Osteocyte (in vitro differentiated cells): ENCODE measurements around the gene MSMO1. TPM values are rescaled to one million over a fixed set of nuclear protein-coding genes. Genes with fewer than 3 reads are reported as not detected.

Experiments
- DNase-seq: peaks from one replicate; pipeline ENCODE4 v3.0.0; 2021; ENCODE audit warnings: mixed read lengths; ENCODE audit not compliant: unreplicated experiment; ENCODE audit errors: extremely low spot score
- H3K27ac Mint-ChIP-seq: one replicate; pipeline ENCODE4 v1.8.0; 2021; ENCODE audit warnings: mild to moderate bottlenecking, mixed read lengths; ENCODE audit not compliant: unreplicated experiment
- H3K27me3 Mint-ChIP-seq: one replicate; pipeline ENCODE4 v1.8.0; 2021; ENCODE audit warnings: mixed read lengths; ENCODE audit not compliant: unreplicated experiment
- H3K36me3 Mint-ChIP-seq: one replicate; pipeline ENCODE4 v1.8.0; 2021; ENCODE audit warnings: mixed read lengths; ENCODE audit not compliant: unreplicated experiment
- H3K4me1 Mint-ChIP-seq: one replicate; pipeline ENCODE4 v1.8.0; 2021; ENCODE audit warnings: mixed read lengths; ENCODE audit not compliant: unreplicated experiment
- H3K4me3 Mint-ChIP-seq: one replicate; pipeline ENCODE4 v1.8.0; 2021; ENCODE audit warnings: mild to moderate bottlenecking, moderate library complexity, mixed read lengths; ENCODE audit not compliant: unreplicated experiment
- H3K9me3 Mint-ChIP-seq: one replicate; pipeline ENCODE4 v1.8.0; 2021; ENCODE audit warnings: mixed read lengths; ENCODE audit not compliant: unreplicated experiment
- total RNA-seq: library from RNA; stranded (reverse); gene quantifications from 2 replicates; pipeline ENCODE4 v1.2.1, GENCODE V29; 2021
- TF ChIP-seq, protein P1 (sequence below): fragments of 200-600 bp; sonication (generic); IDR thresholded peaks from 2 replicates; pipeline ENCODE4 v1.5.0; 2021; ENCODE audit warnings: antibody characterized with exemption, mild to moderate bottlenecking, moderate library complexity

The MSMO1 gene
- total RNA-seq, 1 donor from 2014 or later: 34.9 TPM

DNA sequence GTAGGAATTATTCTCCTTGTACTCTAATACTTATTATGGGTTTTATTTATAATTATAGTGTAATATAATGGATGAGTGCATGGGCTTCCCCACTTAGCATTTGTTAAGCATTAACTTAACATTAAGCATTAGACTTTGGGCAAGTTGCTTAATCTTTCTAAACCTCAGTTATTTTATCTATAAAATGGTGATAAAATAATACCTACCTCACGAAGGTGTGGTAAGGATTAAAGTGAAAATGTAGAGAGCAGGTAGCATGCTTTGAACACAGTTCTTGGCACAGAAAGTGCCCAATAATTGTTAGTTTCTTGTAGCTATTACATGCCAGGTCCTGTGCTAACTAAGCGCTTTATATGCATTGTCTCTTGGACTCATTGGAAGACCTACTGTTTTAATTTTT is 2.6 kb downstream of the MSMO1 start:
- no peak for DNase-seq
- peaks cover 2% of the 10 kb centered on the region for H3K36me3 Mint-ChIP-seq
- no peaks in the 10 kb centered on the region for H3K27me3 Mint-ChIP-seq
- TF ChIP-seq, protein P1, sequence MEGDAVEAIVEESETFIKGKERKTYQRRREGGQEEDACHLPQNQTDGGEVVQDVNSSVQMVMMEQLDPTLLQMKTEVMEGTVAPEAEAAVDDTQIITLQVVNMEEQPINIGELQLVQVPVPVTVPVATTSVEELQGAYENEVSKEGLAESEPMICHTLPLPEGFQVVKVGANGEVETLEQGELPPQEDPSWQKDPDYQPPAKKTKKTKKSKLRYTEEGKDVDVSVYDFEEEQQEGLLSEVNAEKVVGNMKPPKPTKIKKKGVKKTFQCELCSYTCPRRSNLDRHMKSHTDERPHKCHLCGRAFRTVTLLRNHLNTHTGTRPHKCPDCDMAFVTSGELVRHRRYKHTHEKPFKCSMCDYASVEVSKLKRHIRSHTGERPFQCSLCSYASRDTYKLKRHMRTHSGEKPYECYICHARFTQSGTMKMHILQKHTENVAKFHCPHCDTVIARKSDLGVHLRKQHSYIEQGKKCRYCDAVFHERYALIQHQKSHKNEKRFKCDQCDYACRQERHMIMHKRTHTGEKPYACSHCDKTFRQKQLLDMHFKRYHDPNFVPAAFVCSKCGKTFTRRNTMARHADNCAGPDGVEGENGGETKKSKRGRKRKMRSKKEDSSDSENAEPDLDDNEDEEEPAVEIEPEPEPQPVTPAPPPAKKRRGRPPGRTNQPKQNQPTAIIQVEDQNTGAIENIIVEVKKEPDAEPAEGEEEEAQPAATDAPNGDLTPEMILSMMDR: no peak
- H3K9me3 Mint-ChIP-seq: no peaks in the 10 kb centered on the region
- peak overlapping the region; percentile 33 for H3K4me3 Mint-ChIP-seq
- H3K27ac Mint-ChIP-seq: peak overlapping the region; percentile 93
- H3K4me1 Mint-ChIP-seq: peaks cover 47% of the 10 kb centered on the region

DNA sequence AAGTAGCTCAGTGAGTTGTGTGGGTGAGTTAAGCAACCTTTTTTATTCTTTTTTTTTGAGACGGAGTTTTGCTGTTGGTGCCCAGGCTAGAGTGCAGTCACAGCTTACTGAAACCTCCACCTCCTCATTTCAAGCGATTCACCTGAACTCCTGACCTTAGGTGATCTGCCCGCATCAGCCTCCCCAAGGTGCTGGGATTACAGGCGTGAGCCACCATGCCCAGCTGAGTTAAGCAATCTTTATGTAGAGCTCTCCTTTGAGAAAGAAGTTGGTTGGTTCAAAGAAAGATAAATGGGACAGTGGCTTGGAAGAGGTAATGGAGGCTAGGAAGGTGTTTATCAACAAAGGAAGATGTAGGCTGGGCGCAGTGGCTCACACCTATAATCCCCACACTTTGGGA is 3.2 kb downstream of the MSMO1 start:
- TF ChIP-seq, protein P1: no peak
- no peak for DNase-seq
- peak overlapping the region; percentile 93 for H3K27ac Mint-ChIP-seq
- H3K36me3 Mint-ChIP-seq: peaks cover 2% of the 10 kb centered on the region
- H3K4me1 Mint-ChIP-seq: peaks cover 47% of the 10 kb centered on the region
- no peaks in the 10 kb centered on the region for H3K9me3 Mint-ChIP-seq
- H3K27me3 Mint-ChIP-seq: no peaks in the 10 kb centered on the region
- peak overlapping the region; percentile 33 for H3K4me3 Mint-ChIP-seq

DNA sequence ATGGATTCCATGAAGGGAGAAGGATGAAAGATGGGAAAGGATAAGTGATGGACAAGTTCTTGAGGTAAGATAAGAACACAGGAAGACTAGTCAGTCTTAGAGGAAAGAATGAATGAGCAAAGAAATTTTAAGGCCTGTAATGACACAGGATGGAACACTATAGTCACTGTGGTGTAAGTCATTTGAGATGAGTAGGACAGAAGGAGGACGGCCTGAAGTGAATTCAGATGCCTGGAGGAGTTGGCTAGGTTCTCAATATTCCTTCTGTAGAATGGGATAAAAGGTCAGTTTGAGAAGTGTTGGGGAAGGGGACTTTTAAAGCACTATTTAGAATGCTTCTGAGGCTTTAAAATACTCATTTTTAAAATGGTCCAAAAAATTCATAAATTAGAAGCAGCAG is 3.9 kb downstream of the MSMO1 start:
- H3K4me1 Mint-ChIP-seq: peaks cover 41% of the 10 kb centered on the region
- H3K9me3 Mint-ChIP-seq: no peaks in the 10 kb centered on the region
- peak overlapping the region; percentile 93 for H3K27ac Mint-ChIP-seq
- H3K4me3 Mint-ChIP-seq: peak overlapping the region; percentile 76
- TF ChIP-seq, protein P1: no peak
- no peak for DNase-seq
- H3K27me3 Mint-ChIP-seq: no peaks in the 10 kb centered on the region
- H3K36me3 Mint-ChIP-seq: peaks cover 2% of the 10 kb centered on the region

DNA sequence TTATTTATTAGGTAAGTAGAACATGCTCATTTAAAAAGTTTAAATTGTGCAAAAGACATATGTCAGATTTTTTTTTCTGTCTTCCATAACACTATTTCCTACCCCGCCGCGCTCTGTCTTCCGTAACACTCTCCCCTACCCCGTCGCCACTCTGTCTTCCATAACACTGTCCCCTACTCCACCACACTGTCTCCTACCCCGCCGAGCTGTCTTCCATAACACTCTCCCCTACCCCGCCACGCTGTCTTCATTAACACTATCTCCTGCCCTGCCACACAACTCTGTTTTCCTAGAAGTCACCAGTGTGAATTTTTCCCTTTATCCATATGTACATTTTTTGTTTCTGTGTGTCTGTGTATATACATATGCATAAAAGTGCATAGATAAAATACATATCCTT is 4.4 kb downstream of the MSMO1 start:
- H3K4me3 Mint-ChIP-seq: peak overlapping the region; percentile 76
- peaks cover 40% of the 10 kb centered on the region for H3K4me1 Mint-ChIP-seq
- no peaks in the 10 kb centered on the region for H3K9me3 Mint-ChIP-seq
- TF ChIP-seq, protein P1: no peak
- H3K27ac Mint-ChIP-seq: peak overlapping the region; percentile 93
- H3K27me3 Mint-ChIP-seq: no peaks in the 10 kb centered on the region
- no peak for DNase-seq
- peaks cover 2% of the 10 kb centered on the region for H3K36me3 Mint-ChIP-seq

DNA sequence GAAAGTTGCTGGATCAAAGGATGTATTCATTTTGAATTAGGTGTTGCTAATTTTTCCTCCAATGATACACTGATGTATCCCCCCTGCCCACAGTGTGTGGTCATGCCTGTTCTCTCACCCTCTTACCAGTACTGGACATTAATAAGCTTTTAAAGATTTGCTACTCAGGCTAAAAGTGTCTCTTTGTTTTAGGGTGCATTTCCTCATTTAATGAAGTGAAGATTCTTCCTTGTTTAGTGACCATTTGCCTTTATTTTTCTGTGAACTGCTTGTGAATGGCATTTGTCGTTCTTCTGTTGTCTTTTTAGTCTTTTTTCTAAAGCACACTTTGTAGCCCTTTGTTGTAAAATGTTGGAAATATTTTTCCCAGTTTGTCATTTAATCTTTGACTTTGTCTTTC is 5.0 kb downstream of the MSMO1 start:
- no peaks in the 10 kb centered on the region for H3K9me3 Mint-ChIP-seq
- TF ChIP-seq, protein P1: no peak
- no peaks in the 10 kb centered on the region for H3K27me3 Mint-ChIP-seq
- H3K4me1 Mint-ChIP-seq: peaks cover 40% of the 10 kb centered on the region
- DNase-seq: no peak
- H3K4me3 Mint-ChIP-seq: peak overlapping the region; percentile 76
- H3K27ac Mint-ChIP-seq: peak overlapping the region; percentile 93
- H3K36me3 Mint-ChIP-seq: peaks cover 4% of the 10 kb centered on the region
